ENCODE results near the gene LEAP2.

LEAP2 gene

GRCh38 chr5:132868754-132869153 is 4.7 kb upstream of the LEAP2 start:
- TF ChIP-seq CTCF (IDR thresholded peaks at IDR 0.05; ENCODE audit: low read depth, low read length) (no peak), MYC (IDR thresholded peaks at IDR 0.05; ENCODE audit: low read depth, low read length) (no peak)
- DNase-seq (ENCODE audit: low read depth): no peak
- no peak overlapping the region for H3K4me3 ChIP-seq (ENCODE audit: low read depth, low read length)

DNA sequence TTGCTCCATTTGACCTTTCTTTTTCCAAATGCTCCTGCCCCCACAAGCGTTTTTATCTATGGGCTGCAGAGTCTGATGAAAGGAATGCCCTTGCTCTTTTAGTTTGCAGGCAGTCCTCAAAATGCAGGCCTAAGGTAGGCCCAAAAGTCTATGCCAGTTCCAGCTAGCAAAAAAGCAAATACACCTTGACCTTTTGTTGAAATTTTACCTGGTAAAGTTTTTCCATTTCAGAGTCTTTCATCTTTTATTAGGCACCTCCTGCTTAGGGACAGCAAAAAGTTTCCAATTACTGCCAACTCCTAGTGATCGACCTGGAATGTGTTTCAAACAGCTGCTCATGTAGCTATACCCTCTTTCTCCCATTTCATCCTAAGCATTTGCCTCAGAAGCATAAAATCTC is 2.7 kb upstream of the LEAP2 start:
- no peak for TF ChIP-seq CTCF (IDR thresholded peaks at IDR 0.05; ENCODE audit: low read depth, low read length)
- no peak overlapping the region for H3K4me3 ChIP-seq (ENCODE audit: low read depth, low read length)
- no peak for DNase-seq (ENCODE audit: low read depth)

- TF ChIP-seq CTCF (IDR thresholded peaks at IDR 0.05; ENCODE audit: low read depth, low read length): no peak
- no peak for TF ChIP-seq POLR2A (IDR thresholded peaks at IDR 0.05; ENCODE audit: extremely low read depth, insufficient read length)
- TF ChIP-seq MYC (IDR thresholded peaks at IDR 0.05; ENCODE audit: low read depth, low read length): no peak
- TF ChIP-seq, protein P1, sequence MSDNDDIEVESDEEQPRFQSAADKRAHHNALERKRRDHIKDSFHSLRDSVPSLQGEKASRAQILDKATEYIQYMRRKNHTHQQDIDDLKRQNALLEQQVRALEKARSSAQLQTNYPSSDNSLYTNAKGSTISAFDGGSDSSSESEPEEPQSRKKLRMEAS (IDR thresholded peaks at IDR 0.05; ENCODE audit: low read depth, low read length): no peak
- H3K4me3 ChIP-seq (ENCODE audit: low read depth, low read length): no peak overlapping the region
- no peak for DNase-seq (ENCODE audit: low read depth)
Measured at GRCh38 chr5:132871459-132872284, 1.8 kb upstream of the LEAP2 start.

- TF ChIP-seq POLR2A (IDR thresholded peaks at IDR 0.05; ENCODE audit: extremely low read depth, insufficient read length) (no peak), CTCF (IDR thresholded peaks at IDR 0.05; ENCODE audit: low read depth, low read length) (no peak), MYC (IDR thresholded peaks at IDR 0.05; ENCODE audit: low read depth, low read length) (no peak)
- TF ChIP-seq, protein P1 (IDR thresholded peaks at IDR 0.05; ENCODE audit: low read depth, low read length): no peak
- DNase-seq (ENCODE audit: low read depth): no peak
- no peak overlapping the region for H3K4me3 ChIP-seq (ENCODE audit: low read depth, low read length)
Measured at GRCh38 chr5:132872788-132873118, 715 bp upstream of the LEAP2 start.

GRCh38 chr5:132873930-132874271 is 433 bp downstream of the LEAP2 start:
- no peak overlapping the region for H3K4me3 ChIP-seq (ENCODE audit: low read depth, low read length)
- DNase-seq (ENCODE audit: low read depth): no peak
- TF ChIP-seq MYC (IDR thresholded peaks at IDR 0.05; ENCODE audit: low read depth, low read length): no peak

GRCh38 chr5:132876020-132876759 is 2.7 kb downstream of the LEAP2 start:
- TF ChIP-seq POLR2A (IDR thresholded peaks at IDR 0.05; ENCODE audit: extremely low read depth, insufficient read length) (no peak), CTCF (IDR thresholded peaks at IDR 0.05; ENCODE audit: low read depth, low read length) (no peak), MYC (IDR thresholded peaks at IDR 0.05; ENCODE audit: low read depth, low read length) (no peak)
- TF ChIP-seq, protein P1 (IDR thresholded peaks at IDR 0.05; ENCODE audit: low read depth, low read length): no peak
- no peak overlapping the region for H3K4me3 ChIP-seq (ENCODE audit: low read depth, low read length)
- DNase-seq (ENCODE audit: low read depth): no peak
